ENCODE results near the gene CASKIN1.

CASKIN1 gene

DNA sequence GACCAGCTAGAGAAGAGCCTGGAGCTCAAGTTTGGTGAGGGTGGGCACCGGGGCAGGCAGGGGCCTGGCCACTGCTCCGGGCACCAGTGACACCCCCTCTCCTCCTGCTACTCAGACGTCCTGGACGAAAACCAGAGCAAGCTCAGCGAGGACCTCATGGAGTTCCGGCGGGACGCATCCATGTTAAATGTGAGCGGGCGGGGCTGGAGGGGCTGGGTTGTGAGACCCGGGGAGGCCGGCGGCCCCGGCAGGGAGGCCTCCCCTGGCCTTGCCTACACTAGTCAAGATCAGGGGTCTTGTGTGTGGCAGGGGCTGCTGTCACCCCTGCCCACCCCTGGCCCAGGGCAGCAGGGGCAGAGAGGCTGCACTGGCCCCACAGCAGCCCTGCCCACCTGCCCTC is 23.0 kb downstream of the CASKIN1 start:
- no peak for DNase-seq

DNA sequence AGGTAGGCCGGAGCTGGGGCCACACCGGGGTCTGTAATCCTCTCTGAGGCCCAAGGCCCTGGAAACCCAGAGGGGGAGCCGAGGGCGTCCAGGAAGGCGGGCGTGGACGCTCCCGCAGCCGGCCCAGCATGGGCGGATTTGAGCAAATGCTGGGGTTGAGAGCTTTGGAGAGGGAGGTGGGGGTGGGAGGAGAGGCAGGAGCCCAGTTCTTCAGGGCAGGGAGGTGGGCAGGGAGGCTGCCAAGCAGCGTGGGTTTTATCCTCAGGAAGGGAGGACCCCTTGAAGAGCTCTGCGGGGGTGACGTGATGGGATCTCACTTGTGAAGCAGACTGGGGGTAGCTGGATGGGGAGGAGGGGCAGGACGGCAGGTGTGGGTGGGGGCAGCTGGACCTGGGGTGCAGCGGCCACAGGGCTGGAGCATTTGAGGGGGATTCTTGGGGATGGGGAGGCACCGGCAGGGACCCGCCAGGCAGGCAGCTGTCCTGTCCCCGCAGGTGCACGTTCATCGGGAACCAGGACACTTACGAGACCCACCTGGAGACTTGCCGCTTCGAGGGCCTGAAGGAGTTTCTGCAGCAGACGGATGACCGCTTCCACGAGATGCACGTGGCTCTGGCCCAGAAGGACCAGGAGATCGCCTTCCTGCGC is 23.6 kb downstream of the CASKIN1 start:
- DNase-seq: no peak

DNA sequence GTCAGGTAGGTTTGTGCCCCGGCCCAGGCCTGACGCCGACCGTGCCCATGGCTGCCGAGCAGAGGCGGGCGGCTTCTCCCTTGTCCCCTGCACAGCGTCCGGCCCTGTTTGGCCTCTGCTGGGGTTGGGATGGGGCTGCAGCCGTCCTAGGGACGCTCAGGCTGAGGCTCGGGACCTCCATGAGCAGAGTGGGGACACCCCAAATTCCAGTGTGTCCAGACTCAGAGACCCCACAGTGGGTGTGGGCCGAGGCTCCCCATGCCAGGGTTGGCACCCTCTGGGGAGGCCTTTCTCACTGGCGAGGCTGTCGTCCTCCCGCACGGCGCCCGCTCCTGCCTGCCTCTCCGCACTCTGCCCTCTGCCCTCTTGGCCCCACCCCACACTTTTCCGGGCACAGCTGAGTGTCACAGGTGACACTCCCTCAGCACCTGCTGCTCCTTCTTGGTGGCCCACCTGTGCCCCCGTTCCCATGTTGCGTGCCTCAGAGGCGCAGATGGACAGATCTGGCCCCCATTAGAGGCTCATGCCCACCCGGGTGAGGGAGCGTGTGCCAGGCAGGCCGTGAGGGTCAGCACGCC is 24.7 kb downstream of the CASKIN1 start:
- DNase-seq: no peak

DNA sequence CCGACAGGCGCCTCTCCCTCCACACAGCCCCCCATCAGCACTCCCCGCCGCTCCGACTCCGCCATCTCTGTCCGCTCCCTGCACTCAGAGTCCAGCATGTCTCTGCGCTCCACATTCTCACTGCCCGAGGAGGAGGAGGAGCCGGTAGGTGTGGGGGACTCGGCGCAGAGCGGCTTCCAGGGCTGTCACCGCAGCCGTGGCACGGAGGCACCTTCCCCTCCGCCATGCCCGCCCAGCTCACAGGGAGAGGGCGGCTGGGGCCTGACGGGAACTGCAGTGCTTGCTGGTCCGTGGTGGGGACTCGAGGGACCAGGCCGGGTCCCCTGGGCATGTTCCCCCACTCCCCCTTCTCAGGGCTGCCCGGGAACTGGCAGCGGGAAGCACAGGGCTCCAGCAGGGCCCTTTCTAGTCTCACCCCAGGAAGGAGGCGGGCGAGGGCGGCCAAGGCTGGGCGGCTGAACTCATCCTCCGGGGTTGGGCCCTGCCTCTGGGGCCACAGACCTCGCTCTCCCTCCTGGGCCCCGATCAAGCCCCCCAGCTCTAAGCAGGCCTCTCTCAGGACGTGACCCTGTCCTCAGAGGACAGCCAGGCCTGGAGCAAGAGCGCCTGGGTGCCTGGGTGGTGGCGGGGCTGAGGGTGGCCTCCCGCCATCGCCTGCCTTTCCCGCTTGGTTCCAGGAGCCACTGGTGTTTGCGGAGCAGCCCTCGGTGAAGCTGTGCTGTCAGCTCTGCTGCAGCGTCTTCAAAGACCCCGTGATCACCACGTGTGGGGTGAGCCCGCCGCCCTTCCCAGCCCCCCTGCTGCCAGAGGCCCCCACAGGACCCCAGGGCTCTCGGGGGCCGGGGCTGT is 25.6 kb downstream of the CASKIN1 start:
- DNase-seq: no peak

DNA sequence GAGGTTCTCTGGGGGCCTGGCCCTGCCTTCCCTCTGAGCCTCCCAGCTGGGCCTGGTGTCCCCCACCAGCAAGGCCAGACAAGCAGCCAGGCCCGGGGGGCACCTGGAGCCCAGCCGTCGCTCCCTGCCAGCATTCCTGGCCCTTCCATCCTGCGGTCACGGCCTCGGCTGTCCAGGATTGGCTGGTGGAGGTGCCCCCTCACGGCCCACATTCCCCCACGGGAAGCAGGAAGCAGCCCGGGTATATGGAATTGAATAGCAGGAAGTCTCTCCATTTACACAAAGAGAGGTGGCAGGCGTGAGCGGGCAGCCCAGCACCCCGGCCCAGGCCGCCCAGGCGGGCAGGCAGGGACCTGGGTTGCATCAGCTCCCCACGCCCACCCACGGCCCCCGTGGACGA is 26.3 kb downstream of the CASKIN1 start:
- no peak for DNase-seq

DNA sequence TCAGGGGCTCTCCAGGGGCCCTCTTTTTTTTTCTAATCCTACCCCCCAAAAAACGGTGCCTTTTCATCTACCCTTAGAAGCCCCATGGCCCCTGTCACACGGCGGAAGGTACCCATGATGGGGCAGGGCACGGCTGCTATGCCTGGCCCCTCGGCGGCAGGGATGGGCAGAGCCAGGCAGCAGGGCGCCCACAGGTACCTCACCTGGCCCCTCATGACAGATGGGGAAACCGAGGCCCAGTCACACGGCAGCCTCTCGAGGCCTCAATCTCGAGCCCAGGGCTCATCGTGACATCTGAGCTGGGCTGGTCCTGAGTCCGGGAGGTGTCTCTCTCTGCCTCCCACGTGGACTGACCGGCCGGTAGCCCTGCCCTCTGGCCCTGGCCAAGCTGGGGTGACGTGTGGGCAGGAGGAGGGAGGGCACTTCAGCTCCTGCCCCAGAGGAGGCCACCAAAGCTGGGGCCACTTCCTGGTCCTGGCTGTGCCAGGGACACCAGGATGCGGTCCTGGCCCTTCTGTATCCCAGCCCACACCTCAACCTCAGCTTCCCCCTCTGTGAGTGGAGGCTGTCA is 29.3 kb downstream of the CASKIN1 start:
- DNase-seq: no peak

DNA sequence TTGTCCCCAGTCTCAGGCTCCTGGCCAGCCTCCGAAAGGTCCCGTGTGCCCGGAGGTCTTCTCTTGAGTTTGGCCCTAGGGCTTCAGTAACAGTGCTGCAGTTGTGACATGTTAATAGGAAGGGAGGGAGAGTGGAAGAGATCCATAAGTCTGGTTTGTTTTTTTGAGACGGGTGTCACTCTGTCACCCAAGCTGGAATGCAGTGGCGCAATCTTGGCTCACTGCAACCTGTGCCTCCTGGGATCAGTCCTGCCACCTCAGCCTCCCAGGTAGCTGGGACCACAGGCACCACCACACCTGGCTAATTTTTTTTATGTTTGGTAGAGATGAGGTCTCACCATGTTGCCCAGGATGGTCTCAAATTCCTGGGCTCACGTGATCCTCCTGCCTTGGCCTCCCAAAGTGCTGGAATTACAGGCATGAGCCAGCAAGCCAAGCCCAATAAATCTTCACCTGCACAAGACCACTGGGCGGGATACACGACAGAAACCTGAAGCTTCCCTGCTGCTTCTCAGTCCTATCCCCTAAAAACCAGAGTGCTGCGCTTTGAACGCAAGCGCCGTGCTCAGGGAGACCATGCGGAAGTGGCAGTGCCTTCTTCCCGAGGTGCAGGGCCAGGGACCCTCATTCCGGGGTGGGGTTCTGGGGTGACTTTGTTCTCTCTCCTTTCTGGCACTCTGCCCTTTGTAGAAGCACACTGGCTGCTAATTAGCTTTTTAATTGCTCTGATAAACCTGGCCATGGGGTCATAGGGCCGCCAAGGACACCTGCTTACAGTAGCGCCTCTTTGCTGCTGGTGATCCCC is 29.9 kb downstream of the CASKIN1 start:
- DNase-seq: no peak

DNA sequence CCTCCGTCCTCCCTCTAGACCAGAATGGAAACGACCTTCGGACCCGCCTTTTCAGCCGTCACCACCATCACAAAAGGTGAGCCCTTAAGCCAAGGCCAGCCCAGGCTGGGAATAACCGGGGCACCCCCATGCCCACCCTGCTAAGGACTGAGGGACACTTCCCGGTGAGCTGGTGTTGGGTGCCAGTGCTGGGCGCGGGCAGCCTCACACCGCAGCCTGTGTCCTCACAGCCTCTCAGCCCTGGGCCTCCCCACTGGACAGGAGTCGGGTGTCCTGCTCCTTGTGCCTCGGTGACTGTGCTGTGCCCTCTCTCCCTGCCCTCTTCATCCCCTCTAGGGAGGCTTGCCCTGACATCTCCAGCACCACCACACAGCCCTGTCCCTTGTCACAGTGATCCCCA is 30.5 kb downstream of the CASKIN1 start:
- no peak for DNase-seq

DNA sequence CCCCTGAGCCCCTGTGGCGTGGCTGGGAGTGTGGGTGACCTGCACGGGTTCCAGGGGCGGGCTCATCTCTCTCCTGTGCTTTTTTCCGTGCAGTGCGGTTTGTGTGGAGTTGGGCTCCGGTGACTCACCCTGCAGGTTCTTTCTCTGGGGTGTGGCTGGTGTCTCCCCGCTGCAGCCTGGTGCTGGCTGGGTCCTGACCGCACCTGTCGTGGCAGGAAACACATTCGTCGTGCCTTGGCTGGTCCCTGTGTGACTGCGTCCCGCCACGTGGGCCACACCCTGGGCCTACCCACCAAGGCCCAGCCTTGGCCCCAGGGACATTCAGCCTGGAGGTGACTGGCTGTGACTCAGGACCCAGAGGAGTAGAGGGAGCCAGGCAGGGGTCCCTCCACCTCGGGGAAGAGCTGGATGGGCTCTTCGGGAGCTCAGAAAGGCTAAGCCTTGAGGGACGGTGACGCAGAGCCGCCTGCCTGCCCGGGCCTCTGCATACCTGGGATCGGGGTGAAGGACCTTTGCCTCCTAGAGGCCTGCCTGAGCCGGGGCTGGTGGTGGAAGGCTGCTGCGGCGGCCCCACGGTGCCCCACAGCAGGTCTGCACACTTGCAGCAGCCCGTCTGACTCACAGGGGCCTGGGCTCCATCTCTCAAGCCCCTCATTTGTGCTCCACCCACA is 33.1 kb downstream of the CASKIN1 start:
- DNase-seq: no peak

DNA sequence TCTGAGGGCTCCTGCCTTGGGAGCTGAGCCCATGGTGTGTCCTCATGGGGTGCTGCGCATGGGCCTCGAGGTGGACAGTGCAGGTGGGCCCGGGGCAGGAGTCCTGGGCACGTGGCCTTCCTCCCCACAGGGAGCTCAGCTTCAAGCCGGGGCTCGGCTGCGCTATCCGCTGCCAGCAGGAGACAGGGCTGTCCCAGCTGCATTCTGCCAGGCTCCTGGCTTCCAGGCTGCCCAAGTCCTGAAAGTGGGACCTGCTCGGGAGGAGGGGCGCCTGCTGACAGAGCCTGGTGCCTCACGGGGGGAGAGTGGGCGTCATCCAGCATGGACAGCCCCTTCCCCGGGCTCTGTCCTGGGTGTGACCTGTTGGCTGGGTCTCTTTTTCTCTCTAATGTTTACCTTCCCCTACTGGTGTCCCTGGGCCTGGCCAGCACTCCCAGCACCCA is 33.7 kb downstream of the CASKIN1 start:
- no peak for DNase-seq

DNA sequence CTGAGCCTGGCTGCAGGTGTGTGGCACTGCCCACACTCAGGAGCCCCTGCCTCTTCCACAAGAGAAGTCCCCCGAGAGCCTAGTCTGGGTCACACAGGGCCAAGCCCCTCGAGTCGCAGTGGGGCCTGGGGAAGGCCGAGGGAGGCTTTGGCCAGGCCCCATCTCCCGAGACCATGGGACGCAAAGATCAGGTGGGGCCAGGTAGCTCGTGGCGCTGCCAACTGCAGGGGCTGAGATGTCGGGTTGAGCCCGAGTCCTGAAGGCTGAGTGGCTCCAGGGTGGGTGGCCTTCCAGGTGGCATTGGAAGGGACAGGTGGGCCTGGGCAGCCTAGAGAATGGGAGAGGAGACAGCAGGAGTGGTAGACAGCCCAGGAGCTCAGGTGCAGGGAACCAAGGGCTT is 34.5 kb downstream of the CASKIN1 start:
- no peak for DNase-seq

DNA sequence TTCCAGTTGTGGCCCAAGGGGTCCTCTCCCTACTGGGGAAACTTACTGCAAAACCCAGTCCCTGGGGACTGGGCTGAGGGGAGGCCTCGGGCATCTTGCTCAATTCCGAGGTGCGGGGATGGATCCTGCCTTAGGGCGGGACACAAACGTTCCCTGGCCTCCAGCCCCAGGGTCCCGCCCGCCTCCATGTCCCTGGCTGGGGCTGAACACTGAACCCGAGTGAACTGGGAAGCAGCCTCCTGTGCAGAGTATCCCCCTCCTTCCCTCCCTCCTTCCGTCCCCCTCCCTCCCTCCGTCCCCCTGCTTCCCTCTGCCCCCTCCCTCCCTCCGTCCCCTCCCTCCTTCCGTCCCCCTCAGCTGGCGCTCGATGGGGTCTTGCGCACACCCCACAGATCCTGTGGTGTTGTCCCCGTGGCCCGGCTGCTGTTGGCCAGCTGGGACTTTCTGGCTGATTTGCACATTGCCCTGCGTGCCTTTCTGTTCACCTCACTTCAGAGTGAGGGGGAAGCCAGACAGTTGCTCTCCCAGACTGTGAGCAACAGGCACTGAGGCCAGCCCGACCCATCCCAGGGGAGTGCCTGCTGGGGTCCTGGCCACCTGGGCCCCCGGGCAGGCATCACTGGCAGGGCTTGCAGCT is 35.4 kb downstream of the CASKIN1 start:
- no peak for DNase-seq

DNA sequence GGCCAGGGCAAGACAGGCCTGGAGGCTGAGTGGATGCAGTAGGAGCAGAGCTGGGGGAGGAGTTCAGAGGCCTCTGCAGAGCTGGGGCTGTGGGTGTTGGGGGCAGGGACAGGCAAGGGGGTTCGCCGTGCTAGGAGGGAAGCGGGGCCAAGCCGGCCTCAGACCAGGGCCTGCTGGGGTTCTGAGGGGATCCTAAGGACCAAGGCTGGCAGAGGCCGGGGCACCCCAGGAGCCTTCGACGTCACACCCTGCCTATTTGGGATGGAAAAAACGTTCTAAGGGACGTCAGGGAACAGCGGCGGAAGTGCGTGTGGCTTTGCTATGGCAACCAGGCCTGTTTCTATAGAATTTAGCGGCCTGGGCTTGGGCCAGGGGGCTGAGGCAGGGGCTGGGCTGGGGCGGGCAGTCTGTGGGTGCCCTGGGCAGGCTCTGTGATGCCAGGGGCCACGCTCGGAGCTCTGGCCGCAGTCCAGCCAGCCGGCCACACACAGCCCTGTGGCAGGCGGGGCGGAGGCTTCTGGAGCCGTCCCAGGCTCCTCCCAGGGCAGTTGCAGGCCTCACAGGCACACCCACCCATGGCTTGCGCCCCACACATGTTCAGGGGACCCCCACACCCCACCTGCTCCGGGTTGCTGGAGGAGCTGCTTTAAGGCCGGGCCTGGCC is 37.1 kb downstream of the CASKIN1 start:
- no peak for DNase-seq

DNA sequence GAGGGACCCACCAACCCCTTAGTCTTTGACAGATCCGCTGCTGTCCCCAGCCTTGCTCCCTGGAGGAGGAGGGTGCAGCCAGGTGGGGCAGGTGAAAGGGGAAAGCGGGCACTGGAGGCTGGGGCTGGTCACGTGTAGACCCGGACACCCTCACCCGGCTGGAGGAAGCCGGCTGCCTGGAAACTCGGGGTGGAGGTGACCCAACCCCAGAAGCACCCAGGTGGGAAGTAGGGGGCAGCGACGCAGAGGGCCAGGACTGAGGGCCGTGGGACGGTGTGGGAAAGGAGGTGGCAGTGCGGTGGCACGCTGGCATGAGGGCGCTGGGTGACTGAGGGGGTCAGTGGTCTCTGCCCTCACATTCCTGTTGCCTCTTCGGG is 38.2 kb downstream of the CASKIN1 start:
- DNase-seq: no peak

DNA sequence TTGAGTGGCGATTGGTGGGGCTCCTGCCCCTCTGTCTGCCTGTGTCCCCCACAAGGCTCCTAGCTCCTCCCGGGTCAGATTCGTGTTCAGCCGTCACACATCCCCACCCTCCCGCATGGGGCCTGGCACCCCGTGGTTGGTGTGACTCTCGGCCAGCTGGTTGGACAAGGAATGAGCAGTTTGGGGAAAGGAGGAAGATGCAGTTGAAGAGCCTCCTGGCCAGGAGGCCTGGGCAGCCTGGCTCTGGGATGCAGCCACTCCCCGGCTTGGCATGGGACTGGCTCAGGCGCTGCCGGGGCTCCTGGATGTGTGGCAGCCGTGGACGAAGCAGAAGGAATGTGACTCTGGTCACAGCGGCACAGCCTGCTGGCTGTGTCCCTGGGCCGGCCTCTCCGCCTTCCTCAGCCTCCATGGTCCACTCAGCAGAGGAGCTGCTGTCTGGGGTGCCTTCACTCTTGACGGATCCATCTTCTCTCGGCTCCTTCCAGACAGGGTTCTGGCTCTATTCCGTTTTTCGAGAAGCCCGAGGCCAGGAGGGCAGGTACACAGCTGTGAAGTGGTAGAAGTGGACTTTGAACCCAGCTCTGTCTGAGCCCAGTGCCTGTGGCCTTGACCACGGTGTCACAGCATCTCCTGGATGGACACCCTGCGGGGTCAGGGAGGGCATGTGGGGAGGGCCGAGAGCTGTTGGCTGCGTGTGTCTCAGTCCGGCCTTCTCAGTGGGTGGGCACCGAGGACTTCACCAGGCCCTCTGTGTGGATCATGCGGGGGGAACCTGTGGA is 38.7 kb downstream of the CASKIN1 start:
- DNase-seq: no peak

DNA sequence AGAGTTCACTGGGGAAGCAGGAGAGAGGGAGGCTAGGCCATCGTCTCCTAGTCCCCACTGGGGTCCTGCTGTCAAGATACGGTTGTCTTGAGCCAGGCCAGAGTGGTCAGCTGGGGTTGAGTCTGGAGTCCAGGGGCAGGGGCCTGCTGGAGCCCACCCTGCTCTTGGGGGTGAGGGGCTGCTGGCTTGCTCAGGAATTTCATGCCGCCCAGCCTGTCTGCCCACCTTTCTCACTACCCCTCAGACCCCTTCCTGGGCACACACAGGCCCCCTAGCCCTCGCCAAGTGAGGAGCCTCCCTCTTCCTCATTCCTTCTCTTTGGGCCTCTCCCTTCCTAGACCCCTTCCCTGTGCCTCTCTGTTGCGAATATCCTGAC is 39.6 kb downstream of the CASKIN1 start:
- DNase-seq: no peak

DNA sequence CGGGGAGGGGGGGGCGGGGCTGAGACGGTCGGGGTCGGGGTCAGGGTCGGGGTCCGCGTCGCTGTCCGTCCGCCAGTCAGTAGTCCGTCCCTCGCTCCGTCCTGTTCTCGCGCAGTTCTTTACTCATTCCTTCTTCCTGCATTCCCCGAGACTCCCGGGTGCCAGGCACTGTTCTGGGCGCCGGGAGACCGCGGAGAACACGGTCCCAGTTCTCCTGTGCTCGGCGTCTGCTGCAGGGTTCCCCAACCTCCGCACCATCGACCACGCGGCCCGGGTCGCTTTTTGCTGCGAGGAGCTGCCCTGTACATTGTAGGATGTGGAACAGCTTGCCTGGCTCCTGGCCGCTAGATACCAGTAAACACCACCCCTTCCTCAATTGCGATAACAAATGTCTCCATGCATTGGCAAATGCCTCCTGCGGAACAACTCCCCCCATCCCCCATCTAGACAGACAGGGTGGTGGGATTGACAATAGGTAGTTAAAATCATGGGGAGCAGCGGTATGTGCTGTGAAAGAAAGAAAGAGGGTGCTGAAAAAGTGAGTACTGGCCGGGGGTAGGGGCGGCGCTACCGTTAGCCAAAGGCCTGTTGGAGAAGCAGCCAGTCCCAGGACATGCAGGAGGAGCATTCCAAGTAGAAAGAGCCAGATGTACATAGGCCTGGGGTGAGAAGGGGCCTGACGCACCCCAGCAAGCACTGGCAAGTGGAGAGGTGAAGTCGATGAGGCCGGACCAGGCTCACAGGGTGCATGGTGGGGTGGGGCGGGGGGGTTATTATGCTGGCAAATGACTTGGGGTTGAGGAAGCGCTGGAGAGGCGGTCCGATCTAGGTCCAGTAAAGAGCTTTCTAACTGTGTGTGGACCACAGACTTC is 40.2 kb downstream of the CASKIN1 start:
- DNase-seq: no peak

DNA sequence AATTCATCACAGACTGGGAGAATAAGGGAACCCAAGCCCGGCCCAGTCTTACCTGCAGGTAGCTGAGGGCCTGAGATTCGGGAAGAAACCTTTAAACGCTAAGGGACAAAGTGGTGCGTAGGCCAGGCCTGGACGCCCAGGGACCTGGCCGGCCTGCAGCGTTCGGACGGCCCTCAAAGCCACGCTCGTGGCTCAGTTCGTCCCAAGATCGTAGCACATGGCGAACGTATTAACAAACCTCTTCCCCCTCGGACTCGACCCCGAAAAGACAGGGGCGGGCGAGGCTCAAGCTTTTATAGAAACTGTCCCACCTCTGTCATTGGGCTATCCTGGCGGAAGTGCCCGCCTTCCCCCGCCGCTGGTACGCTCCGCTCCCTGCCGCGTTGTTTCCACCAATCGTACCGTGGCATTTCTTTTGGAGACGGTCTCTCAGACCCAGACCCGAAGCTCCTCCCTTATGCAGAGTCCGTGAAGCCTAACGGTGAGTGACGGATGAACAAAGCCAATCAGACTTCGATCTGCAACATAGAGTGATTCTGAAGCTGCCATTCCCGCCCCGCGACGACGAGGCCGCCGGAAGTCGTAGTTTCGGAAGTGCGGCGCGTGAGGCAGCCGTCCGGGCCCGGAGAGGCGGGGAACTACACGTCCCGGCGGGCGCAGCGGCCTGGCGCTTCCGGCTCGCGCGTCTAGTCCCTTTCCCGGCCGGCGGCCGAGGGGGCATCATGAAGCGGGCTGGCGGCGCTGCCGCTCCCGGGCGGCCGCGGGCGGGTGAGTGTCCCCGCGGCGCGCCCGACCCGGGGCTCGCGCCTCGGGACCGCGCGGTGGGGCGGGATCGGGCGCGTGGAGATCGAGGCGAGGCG is 41.1 kb downstream of the CASKIN1 start, which contains the start of gene TRAF7:
TRAF7 (plus strand) TSS at position 692 of the 860 bp plus-strand sequence. CDS start 8,139 bp downstream, outside the sequence.
- peak; percentile 98 for DNase-seq
